Inferior parietal cortex (tissue), 1 donor: ENCODE data around the gene MGAT1.
"Not testable (repeated sequence)": the region's sequence is repeated elsewhere in the genome, so short reads cannot be mapped to it uniquely, and the experiment has no call there.

Source experiments
- DNase-seq: peaks from one replicate; pipeline ENCODE4 v3.0.0-alpha.2; 2016; ENCODE audit errors: extremely low spot score

Gene MGAT1

GRCh38 chr5:180802325-180803180 is at the start of gene MGAT1:
TSS of gene MGAT1 (minus strand) at chr5:180802806. CDS start at chr5:180792971, 9,835 bp downstream.
- no peak for DNase-seq

DNA sequence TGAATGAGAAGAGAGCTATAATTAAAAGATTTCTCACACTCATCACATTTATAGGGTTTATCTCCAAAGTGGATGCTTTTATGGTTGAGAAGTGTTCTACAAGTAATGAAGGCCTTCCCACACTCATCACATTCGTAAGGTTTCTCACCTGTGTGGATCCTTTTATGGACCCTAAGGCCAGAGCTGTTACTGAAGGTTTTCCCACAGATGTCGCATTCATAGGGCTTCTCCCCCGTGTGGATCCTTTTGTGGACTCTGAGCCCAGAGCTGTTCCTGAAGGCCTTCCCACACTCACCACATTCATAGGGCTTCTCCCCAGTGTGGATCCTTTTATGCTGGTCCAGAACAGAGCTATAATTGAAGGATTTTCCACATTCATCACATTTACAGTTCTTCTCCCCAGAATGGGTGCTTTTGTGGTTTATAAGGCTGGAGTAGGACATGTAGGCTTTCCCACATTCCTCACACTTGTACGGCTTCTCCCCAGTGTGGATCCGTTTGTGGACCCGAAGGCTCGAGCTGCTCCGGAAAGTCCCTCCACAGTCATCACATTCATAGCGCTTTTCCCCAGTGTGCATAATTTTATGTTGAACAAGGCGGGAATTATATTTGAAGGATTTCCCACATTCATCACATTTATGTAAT is 48.0 kb upstream of the MGAT1 start:
- DNase-seq = no peak

DNA sequence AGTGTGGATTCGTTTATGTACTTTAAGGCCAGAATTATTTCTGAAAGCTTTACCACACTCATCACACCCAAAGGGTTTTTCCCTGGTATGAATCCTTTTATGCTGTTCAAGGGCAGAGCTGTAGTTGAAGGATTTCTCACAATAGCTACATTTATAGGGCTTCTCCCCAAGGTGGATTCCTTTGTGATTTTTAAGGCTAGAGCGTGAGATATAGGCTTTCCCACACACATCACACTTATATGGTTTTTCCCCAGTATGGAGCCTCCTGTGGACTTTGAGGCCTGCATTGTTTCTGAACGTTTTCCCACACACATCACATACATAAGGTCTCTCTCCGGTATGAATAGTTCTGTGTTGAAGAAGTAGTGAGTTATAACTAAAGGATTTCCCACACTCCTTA is 47.2 kb upstream of the MGAT1 start:
- DNase-seq = no peak

- DNase-seq = no peak
Measured at GRCh38 chr5:180848878-180849277, 46.3 kb upstream of the MGAT1 start.

DNA sequence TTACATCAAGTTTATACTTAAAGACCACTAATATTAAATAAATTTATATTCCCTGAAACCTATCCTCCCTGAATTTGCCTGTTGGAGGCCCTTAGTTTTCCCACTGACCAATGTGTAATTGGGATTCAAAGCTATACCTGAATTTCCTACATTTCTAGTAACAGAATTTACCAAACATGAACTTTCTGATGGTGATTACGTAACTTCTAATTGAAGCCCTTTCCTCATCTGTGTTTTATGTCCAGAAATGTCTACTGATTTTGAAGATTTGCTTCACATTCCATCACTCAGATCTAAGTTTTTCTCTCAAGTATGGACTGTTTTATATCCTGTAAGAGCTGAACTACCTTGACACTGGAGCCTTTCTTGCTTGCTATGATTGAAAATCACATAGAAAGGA is 45.7 kb upstream of the MGAT1 start:
- DNase-seq = no peak

- no peak for DNase-seq
Measured at GRCh38 chr5:180847026-180847425, 44.4 kb upstream of the MGAT1 start.

GRCh38 chr5:180844858-180845257 is 42.3 kb upstream of the MGAT1 start:
- no peak for DNase-seq

DNA sequence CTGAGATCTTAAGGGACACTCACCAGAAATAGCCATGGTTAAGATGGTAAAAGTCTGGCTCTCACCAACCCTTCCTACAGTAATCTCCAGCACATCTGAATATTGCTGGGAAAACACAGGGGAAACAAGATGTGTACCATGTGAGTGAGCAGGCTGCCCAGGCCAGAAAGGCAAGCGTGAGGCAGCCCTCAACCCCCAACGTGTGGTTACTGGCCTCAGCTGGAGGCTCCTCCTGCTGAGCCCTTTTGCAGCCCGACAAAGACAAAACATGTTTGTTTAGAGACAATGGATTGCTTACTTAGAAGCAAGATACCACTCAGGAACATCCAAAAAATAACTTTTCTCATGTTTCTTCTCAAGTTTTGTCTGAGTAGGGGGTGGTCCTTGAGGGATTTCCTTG is 41.8 kb upstream of the MGAT1 start:
- DNase-seq = no peak

DNA sequence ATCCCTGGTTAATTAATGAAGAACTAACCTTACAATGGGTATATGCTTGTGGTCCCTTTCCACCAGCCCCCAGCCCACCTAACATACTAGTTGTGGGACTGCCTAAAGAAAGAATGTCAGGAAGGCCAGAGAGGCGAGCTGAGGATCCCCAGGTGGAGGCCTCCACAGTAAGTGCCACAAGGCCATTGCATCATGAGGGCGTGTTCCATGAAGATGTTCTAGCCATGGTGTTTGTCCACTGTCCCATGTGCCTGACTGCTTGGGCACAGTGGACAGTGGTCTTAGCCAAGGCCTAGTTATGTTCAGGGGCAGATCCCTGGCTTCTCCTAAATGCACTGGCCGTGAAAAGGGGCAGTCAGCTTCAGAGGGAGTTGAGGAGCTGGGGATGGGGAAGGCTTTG is 37.3 kb upstream of the MGAT1 start:
- no peak for DNase-seq

GRCh38 chr5:180839227-180839626 is 36.6 kb upstream of the MGAT1 start:
- no peak for DNase-seq

DNA sequence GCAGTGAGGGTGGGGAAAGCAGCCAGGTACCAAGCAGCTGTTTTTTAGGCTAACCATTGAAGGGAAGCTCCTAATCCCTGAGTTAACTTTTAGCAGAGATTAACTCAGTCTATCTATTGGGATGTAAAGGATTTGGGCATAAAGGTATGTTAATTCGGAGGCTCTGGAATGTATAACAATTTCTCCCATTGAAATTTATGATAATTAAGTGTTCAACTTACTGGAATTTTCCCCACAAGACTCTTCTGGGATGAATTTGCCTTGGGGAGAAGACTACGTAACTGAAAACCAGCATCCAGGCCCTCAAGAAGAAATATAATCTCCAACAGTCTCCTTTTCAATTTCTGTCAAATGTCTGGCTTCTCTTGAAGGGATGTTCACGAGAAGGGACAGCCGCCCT is 34.9 kb upstream of the MGAT1 start:
- no peak for DNase-seq

GRCh38 chr5:180832638-180833068 is 30.0 kb upstream of the MGAT1 start:
- DNase-seq = no peak

GRCh38 chr5:180831139-180832093 is 28.8 kb upstream of the MGAT1 start:
- peak; percentile 79 for DNase-seq

GRCh38 chr5:180830253-180831138 is 27.9 kb upstream of the MGAT1 start:
- peak; percentile 53 for DNase-seq

DNA sequence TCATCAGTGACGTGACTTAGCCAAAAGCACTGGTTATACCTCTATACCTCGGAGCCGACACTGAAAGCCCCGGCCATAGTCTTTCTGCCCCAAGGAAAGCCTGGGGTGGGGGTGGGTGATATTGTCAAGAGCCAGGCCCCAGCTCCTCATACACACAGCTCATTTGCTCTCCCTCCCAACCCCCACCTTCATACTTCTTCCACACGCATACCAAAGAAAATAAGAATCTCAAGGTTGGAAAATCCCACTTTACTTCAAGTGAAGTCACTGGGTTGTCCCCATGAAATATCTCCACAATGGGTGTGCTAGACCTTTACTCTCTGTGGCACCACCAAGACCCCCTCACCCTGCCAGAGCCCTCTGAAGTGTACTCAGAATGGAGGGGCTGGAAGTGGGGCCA is 27.1 kb upstream of the MGAT1 start:
- no peak for DNase-seq

DNA sequence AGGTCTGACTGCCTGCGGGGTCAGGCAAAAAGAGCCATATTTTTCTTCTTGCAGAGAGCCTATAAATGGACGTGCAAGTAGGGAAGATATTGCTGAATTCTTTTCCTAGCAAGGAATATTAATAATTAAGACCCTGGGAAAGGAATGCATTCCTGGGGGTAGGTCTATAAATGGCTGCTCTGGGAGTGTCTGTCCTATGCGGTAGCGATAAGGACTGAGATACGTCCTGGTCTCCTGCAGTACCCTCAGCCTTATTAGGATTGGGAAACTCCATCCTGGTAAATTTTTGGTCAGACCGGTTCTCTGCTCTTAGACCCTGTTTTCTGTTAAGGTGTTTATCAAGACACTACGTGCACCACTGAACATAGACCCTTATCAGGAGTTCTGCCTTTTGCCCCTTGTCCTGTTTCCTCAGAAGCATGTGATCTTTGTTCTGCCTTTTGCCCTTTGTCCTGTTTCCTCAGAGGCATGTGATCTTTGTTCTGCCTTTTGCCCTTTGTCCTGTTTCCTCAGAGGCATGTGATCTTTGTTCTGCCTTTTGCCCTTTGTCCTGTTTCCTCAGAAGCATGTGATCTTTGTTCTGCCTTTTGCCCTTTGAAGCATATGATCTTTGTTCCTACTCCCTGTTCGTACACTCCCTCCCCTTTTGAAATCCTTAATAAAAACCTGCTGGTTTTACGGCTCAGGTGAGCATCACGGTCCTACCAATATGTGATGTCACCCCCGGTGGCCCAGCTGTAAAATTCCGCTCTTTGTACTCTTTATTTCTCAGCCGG is 26.3 kb upstream of the MGAT1 start:
- DNase-seq = not testable (repeated sequence)

DNA sequence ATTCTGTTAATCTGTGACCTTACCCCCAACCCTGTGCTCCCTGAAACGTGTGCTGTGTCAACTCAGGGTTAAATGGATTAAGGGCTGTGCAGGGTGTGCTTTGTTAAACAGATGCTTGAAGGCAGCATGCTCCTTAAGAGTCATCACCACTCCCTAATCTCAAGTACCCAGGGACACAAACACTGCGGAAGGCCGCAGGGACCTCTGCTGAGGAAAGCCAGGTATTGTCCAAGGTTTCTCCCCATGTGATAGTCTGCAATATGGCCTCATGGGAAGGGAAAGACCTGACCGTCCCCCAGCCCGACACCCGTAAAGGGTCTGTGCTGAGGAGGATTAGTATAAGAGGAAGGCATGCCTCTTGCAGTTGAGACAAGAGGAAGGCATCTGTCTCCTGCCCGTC is 24.8 kb upstream of the MGAT1 start:
- DNase-seq = not testable (repeated sequence)

GRCh38 chr5:180825768-180826525 is 23.3 kb upstream of the MGAT1 start:
- peak; percentile 46 for DNase-seq
